ENCODE measurements around the gene ST3GAL2. TPM values are rescaled to one million over a fixed set of nuclear protein-coding genes. Genes with fewer than 3 reads are reported as not detected.

ST3GAL2 gene
- total RNA-seq, result 10 to 100 TPM; 13.9 to 18.2 TPM

GRCh38 chr16:70438969-70439862 lies at the start of gene ST3GAL2:
ST3GAL2 (minus strand) TSS chr16:70439100; CDS start chr16:70398530, 40,570 bp downstream.
- peaks cover 9% of the 10 kb centered on the region in 2 donors for H3K36me3 Mint-ChIP-seq
- DNase-seq (ENCODE audit: low spot score in 2 of 2), result peak; percentile 90 to 91

GRCh38 chr16:70484867-70485266 lies 46.0 kb upstream of the ST3GAL2 start:
- no peak for DNase-seq (ENCODE audit: low spot score in 2 of 2)
- Mint-ChIP-seq H3K36me3 (no peaks in the 10 kb centered on the region), H3K9me3 (no peaks in the 10 kb centered on the region), H3K27ac (peak overlapping the region in 1 of 2 donors; percentile 81)
- no peak for ATAC-seq

More at GRCh38 chr16:70438969-70439862, at the start of gene ST3GAL2:
- peak within 1 kb of the TSS; percentile 81 to 95 for H3K27ac Mint-ChIP-seq
- no peaks in the 10 kb centered on the region for H3K9me3 Mint-ChIP-seq
- peak; percentile 95 to 97 for ATAC-seq

- Mint-ChIP-seq H3K27ac (peak overlapping the region; percentile 30 to 88), H3K9me3 (no peaks in the 10 kb centered on the region), H3K36me3 (no peaks in the 10 kb centered on the region)
- DNase-seq (ENCODE audit: low spot score in 2 of 2), result no peak
- ATAC-seq, result no peak
Measured at GRCh38 chr16:70483426-70483825, 44.5 kb upstream of the ST3GAL2 start.

GRCh38 chr16:70482624-70483023 lies 43.7 kb upstream of the ST3GAL2 start:
- no peaks in the 10 kb centered on the region for H3K36me3 Mint-ChIP-seq
- no peak for ATAC-seq
- no peaks in the 10 kb centered on the region for H3K9me3 Mint-ChIP-seq
- no peak for DNase-seq (ENCODE audit: low spot score in 2 of 2)
- no peak overlapping the region for H3K27ac Mint-ChIP-seq

GRCh38 chr16:70481929-70482536 lies 43.1 kb upstream of the ST3GAL2 start:
- no peaks in the 10 kb centered on the region for H3K9me3 Mint-ChIP-seq
- DNase-seq (ENCODE audit: low spot score in 2 of 2), result no peak
- H3K36me3 Mint-ChIP-seq, result no peaks in the 10 kb centered on the region
- no peak for ATAC-seq
- H3K27ac Mint-ChIP-seq, result no peak overlapping the region

GRCh38 chr16:70480127-70481105 lies 41.5 kb upstream of the ST3GAL2 start:
- DNase-seq (ENCODE audit: low spot score in 2 of 2), result no peak
- no peak for ATAC-seq

GRCh38 chr16:70478912-70479341 lies 40.0 kb upstream of the ST3GAL2 start:
- H3K27ac Mint-ChIP-seq, result no peak overlapping the region
- no peak for DNase-seq (ENCODE audit: low spot score in 2 of 2)
- no peak for ATAC-seq
- no peaks in the 10 kb centered on the region for H3K9me3 Mint-ChIP-seq
- H3K36me3 Mint-ChIP-seq, result no peaks in the 10 kb centered on the region

More at GRCh38 chr16:70480127-70481105, 41.5 kb upstream of the ST3GAL2 start:
- peak overlapping the region in 1 of 2 donors; percentile 72 for H3K27ac Mint-ChIP-seq
- no peaks in the 10 kb centered on the region for H3K36me3 Mint-ChIP-seq
- no peaks in the 10 kb centered on the region for H3K9me3 Mint-ChIP-seq

- Mint-ChIP-seq H3K27ac (peak overlapping the region; percentile 55 to 90), H3K36me3 (no peaks in the 10 kb centered on the region), H3K9me3 (no peaks in the 10 kb centered on the region)
- DNase-seq (ENCODE audit: low spot score in 2 of 2) (no peak), ATAC-seq (no peak)
Measured at GRCh38 chr16:70478169-70478568, 39.3 kb upstream of the ST3GAL2 start.

- Mint-ChIP-seq H3K27ac (peak overlapping the region; percentile 90 to 94), H3K9me3 (no peaks in the 10 kb centered on the region), H3K36me3 (no peaks in the 10 kb centered on the region)
- ATAC-seq (peak; percentile 94 to 97), DNase-seq (ENCODE audit: low spot score in 2 of 2) (peak; percentile 64 to 66)
Measured at GRCh38 chr16:70476272-70477020, 37.5 kb upstream of the ST3GAL2 start.

GRCh38 chr16:70475054-70475871 lies 36.4 kb upstream of the ST3GAL2 start:
- Mint-ChIP-seq H3K9me3 (no peaks in the 10 kb centered on the region), H3K27ac (peak overlapping the region in 1 of 2 donors; percentile 90), H3K36me3 (no peaks in the 10 kb centered on the region)
- ATAC-seq, result no peak
- DNase-seq (ENCODE audit: low spot score in 2 of 2), result no peak

- DNase-seq (ENCODE audit: low spot score in 2 of 2), result no peak
- H3K36me3 Mint-ChIP-seq, result no peaks in the 10 kb centered on the region
- H3K9me3 Mint-ChIP-seq, result no peaks in the 10 kb centered on the region
- no peak for ATAC-seq
- H3K27ac Mint-ChIP-seq, result peak overlapping the region in 1 of 2 donors; percentile 75
Measured at GRCh38 chr16:70474320-70475053, 35.6 kb upstream of the ST3GAL2 start.

GRCh38 chr16:70473446-70474319 lies 34.8 kb upstream of the ST3GAL2 start:
- peak overlapping the region in 1 of 2 donors; percentile 75 for H3K27ac Mint-ChIP-seq
- ATAC-seq, result no peak

GRCh38 chr16:70472786-70473433 lies 34.0 kb upstream of the ST3GAL2 start:
- ATAC-seq, result no peak
- DNase-seq (ENCODE audit: low spot score in 2 of 2), result no peak
- H3K27ac Mint-ChIP-seq, result peak overlapping the region in 1 of 2 donors; percentile 75

More at GRCh38 chr16:70473446-70474319, 34.8 kb upstream of the ST3GAL2 start:
- Mint-ChIP-seq H3K36me3 (no peaks in the 10 kb centered on the region), H3K9me3 (no peaks in the 10 kb centered on the region)
- no peak for DNase-seq (ENCODE audit: low spot score in 2 of 2)

More at GRCh38 chr16:70472786-70473433, 34.0 kb upstream of the ST3GAL2 start:
- Mint-ChIP-seq H3K9me3 (no peaks in the 10 kb centered on the region), H3K36me3 (no peaks in the 10 kb centered on the region)
